ENCODE data around the gene REC114. TPM values are rescaled to one million over a fixed set of nuclear protein-coding genes. Genes with fewer than 3 reads are reported as not detected.

REC114 gene
- total and polyA plus RNA-seq, 9 of the 15 experiments (the other 6 are each of a cell fraction or from before 2014, with no cell fraction given) = 0.07 to 0.24 TPM; not detected in 7

DNA sequence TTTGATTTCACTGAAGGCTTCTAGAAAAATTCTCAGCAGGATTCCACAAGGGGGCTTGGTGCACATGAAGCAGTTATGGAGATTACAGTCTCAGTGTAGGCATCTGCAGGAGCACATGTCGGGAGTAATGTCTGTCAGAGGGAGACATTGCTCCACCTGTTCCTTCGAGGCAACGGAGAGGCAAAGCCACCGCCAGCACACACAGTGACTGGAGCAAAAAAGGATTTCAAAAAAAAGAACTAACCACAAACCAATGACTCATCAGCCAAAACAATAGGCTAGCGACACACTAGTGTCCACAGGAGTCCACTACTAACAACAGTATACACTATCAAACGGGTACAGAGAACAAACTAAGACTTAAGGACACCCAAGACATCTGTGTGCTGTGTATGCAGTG lies 121.3 kb downstream of the REC114 start (continued):
- TF ChIP-seq MAFG (tag; conservative IDR thresholded peaks at IDR 0.05) (no peak), RBM25 (IDR thresholded peaks at IDR 0.05; ENCODE audit: low read depth, low read length, severe bottlenecking) (no peak), ZNF668 (CRISPR knock-in tag; IDR thresholded peaks at IDR 0.05) (no peak), ZFP30 (CRISPR knock-in tag; IDR thresholded peaks at IDR 0.05; ENCODE audit: borderline replicate concordance) (no peak), HNRNPL (IDR thresholded peaks at IDR 0.05; ENCODE audit: low read depth, low read length) (no peak), TFAM (CRISPR knock-in tag; conservative IDR thresholded peaks at IDR 0.05) (no peak), TCFL5 (CRISPR knock-in tag; conservative IDR thresholded peaks at IDR 0.05) (no peak), UBTF (IDR thresholded peaks at IDR 0.05; ENCODE audit: borderline replicate concordance in 1 of 2, low read depth in 2 of 2, low read length in 2 of 2) (no peak), SRF (CRISPR knock-in tag; IDR thresholded peaks at IDR 0.05) (no peak), ILF3 (IDR thresholded peaks at IDR 0.05; ENCODE audit: borderline replicate concordance) (no peak), ATF6 (CRISPR knock-in tag; IDR thresholded peaks at IDR 0.05) (no peak), MEF2D (tag; conservative IDR thresholded peaks at IDR 0.05; ENCODE audit: low read depth) (no peak), FOXP1 (CRISPR knock-in tag; IDR thresholded peaks at IDR 0.05) (no peak), ERF (CRISPR knock-in tag; IDR thresholded peaks at IDR 0.05) (no peak)
- TF ChIP-seq, protein P1, sequence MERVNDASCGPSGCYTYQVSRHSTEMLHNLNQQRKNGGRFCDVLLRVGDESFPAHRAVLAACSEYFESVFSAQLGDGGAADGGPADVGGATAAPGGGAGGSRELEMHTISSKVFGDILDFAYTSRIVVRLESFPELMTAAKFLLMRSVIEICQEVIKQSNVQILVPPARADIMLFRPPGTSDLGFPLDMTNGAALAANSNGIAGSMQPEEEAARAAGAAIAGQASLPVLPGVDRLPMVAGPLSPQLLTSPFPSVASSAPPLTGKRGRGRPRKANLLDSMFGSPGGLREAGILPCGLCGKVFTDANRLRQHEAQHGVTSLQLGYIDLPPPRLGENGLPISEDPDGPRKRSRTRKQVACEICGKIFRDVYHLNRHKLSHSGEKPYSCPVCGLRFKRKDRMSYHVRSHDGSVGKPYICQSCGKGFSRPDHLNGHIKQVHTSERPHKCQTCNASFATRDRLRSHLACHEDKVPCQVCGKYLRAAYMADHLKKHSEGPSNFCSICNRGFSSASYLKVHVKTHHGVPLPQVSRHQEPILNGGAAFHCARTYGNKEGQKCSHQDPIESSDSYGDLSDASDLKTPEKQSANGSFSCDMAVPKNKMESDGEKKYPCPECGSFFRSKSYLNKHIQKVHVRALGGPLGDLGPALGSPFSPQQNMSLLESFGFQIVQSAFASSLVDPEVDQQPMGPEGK (CRISPR knock-in tag; IDR thresholded peaks at IDR 0.05; ENCODE audit: borderline replicate concordance) = no peak
- TF ChIP-seq, protein P2, sequence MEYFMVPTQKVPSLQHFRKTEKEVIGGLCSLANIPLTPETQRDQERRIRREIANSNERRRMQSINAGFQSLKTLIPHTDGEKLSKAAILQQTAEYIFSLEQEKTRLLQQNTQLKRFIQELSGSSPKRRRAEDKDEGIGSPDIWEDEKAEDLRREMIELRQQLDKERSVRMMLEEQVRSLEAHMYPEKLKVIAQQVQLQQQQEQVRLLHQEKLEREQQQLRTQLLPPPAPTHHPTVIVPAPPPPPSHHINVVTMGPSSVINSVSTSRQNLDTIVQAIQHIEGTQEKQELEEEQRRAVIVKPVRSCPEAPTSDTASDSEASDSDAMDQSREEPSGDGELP (CRISPR knock-in tag; IDR thresholded peaks at IDR 0.05; ENCODE audit: borderline replicate concordance) = peak; percentile 25; the same call in 1 of the 2 replicates

Measured in K562 (cell line).